Panc1 (cell line): ENCODE data around the gene COG2. TPM values are rescaled to one million over a fixed set of nuclear protein-coding genes. Genes with fewer than 3 reads are reported as not detected.

Experiments used
- ATAC-seq: fragments of 200-7000 bp; cut with Tn5 transposase; 2 replicates; pipeline ENCODE4 v1.9.1; 2020; ENCODE audit warnings: mild to moderate bottlenecking, moderate library complexity
- BruUV-seq: library from RNA; stranded (reverse); fragments of 400-500 nt; replicated peaks from 2 replicates; lab custom pipeline; 2021; lab: Mats Ljungman, UMichigan
- CTCF ChIA-PET: fragments of 300-600 bp; sonication (Branson Sonifier 250); formaldehyde crosslinking; loops from one replicate; lab custom pipeline; 2022; ENCODE audit warnings: antibody characterized with exemption; lab: Charles Lee
- POLR2A ChIA-PET: fragments of 300-600 bp; sonication (Branson Sonifier 250); formaldehyde crosslinking; loops from one replicate; lab custom pipeline; 2022; ENCODE audit warnings: antibody characterized with exemption; lab: Charles Lee
- DNase-seq: peaks from one replicate; pipeline ENCODE4 v3.0.0-alpha.2; 2010; ENCODE audit warnings: low read depth, low spot score
- H3K27ac ChIP-seq: 2 replicates; pipeline ENCODE4 v1.5.1; 2011; ENCODE audit warnings: mild to moderate bottlenecking, low read length, inconsistent platforms
- H3K27me3 ChIP-seq: fragments of 200-500 bp; sonication (Bioruptor generic); 2 replicates; pipeline ENCODE4 v1.6.0; 2014; ENCODE audit warnings: low read length, inconsistent platforms; ENCODE audit not compliant: control insufficient read depth, insufficient read depth
- H3K36me3 ChIP-seq: fragments of 200-500 bp; sonication (Bioruptor generic); 2 replicates; pipeline ENCODE4 v1.5.1; 2014; ENCODE audit warnings: inconsistent platforms, mild to moderate bottlenecking, low read length, moderate library complexity; ENCODE audit not compliant: control insufficient read depth, insufficient read depth
- H3K4me1 ChIP-seq: 2 replicates; pipeline ENCODE4 v1.5.1; 2011; ENCODE audit warnings: inconsistent platforms, mild to moderate bottlenecking, low read length, moderate library complexity; ENCODE audit not compliant: control insufficient read depth, insufficient read depth
- H3K4me3 ChIP-seq, 2 experiments: 2 replicates each; pipeline ENCODE4 v1.5.1; 2011 to 2012; ENCODE audit warnings: low read depth in 2 of 2, low read length in 2 of 2, mild to moderate bottlenecking in 2 of 2, inconsistent platforms in 1 of 2, moderate library complexity in 1 of 2
- H3K9me3 ChIP-seq: fragments of 200-500 bp; sonication (Bioruptor generic); 2 replicates; pipeline ENCODE4 v1.5.1; 2014; ENCODE audit warnings: low read depth, mild to moderate bottlenecking, inconsistent platforms, low read length, moderate library complexity; ENCODE audit not compliant: control insufficient read depth, insufficient read depth
- CTCF ChIP-seq: fragments of 450-650 bp; IDR thresholded peaks from 2 replicates; pipeline ENCODE4 v1.5.1; 2017; ENCODE audit warnings: mild to moderate bottlenecking
- POLR2AphosphoS5 ChIP-seq: IDR thresholded peaks from 2 replicates; pipeline ENCODE4 v1.6.1; 2012; ENCODE audit warnings: mild to moderate bottlenecking, low read depth, low read length, moderate library complexity
- SIN3A ChIP-seq: IDR thresholded peaks from 2 replicates; pipeline ENCODE4 v1.6.1; 2012; ENCODE audit warnings: low read depth, mild to moderate bottlenecking, low read length, moderate library complexity, borderline replicate concordance; ENCODE audit not compliant: insufficient read depth
- TCF7L2 ChIP-seq: IDR thresholded peaks from 2 replicates; pipeline ENCODE4 v1.6.1; 2011; ENCODE audit warnings: mild to moderate bottlenecking, low read depth, low read length, inconsistent platforms
- in situ Hi-C: cut with HindIII; loops from 2 replicates; pipeline ENCODE4 v1.10.0; 2016; ENCODE audit warnings: low sequenced_read_pairs, low pct_unique_long_range_greater_than_20kb
- intact Hi-C: fragments of 100-400 bp; cut with micrococcal nuclease; formaldehyde crosslinking; loops from one replicate; pipeline ENCODE4 v1.10.0; 2022; ENCODE audit not compliant: unreplicated experiment
- total RNA-seq: library from RNA; stranded (reverse); gene quantifications from one replicate; pipeline ENCODE4 v1.2.1, GENCODE V29; 2021; ENCODE audit not compliant: unreplicated experiment
- TF ChIP-seq, protein P1 (sequence below), 2 experiments: IDR thresholded peaks; 2 replicates each; pipeline ENCODE4 v1.6.1; 2011 to 2012; ENCODE audit warnings: low read depth in 2 of 2, control low read depth in 1 of 2, low read length in 1 of 2, mild to moderate bottlenecking in 1 of 2, moderate library complexity in 1 of 2; ENCODE audit not compliant: insufficient read depth in 1 of 2

COG2 gene
- total RNA-seq, 1 experiment from 2014 or later = 20.5 TPM

- in situ Hi-C loops (no loop called here), intact Hi-C loops (no loop called here)
- ATAC-seq = no peak
- Histone ChIP-seq H3K9me3 (no peaks in the 10 kb centered on the region), H3K4me3 (no peak overlapping the region), H3K27me3 (peaks cover 13% of the 10 kb centered on the region; the same call in 1 of the 2 replicates), H3K27ac (no peak overlapping the region), H3K4me1 (no peaks in the 10 kb centered on the region), H3K36me3 (no peaks in the 10 kb centered on the region)
- no TSS peak for BruUV-seq
- no peak for TF ChIP-seq SIN3A
- TF ChIP-seq, protein P1, sequence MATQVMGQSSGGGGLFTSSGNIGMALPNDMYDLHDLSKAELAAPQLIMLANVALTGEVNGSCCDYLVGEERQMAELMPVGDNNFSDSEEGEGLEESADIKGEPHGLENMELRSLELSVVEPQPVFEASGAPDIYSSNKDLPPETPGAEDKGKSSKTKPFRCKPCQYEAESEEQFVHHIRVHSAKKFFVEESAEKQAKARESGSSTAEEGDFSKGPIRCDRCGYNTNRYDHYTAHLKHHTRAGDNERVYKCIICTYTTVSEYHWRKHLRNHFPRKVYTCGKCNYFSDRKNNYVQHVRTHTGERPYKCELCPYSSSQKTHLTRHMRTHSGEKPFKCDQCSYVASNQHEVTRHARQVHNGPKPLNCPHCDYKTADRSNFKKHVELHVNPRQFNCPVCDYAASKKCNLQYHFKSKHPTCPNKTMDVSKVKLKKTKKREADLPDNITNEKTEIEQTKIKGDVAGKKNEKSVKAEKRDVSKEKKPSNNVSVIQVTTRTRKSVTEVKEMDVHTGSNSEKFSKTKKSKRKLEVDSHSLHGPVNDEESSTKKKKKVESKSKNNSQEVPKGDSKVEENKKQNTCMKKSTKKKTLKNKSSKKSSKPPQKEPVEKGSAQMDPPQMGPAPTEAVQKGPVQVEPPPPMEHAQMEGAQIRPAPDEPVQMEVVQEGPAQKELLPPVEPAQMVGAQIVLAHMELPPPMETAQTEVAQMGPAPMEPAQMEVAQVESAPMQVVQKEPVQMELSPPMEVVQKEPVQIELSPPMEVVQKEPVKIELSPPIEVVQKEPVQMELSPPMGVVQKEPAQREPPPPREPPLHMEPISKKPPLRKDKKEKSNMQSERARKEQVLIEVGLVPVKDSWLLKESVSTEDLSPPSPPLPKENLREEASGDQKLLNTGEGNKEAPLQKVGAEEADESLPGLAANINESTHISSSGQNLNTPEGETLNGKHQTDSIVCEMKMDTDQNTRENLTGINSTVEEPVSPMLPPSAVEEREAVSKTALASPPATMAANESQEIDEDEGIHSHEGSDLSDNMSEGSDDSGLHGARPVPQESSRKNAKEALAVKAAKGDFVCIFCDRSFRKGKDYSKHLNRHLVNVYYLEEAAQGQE (IDR thresholded peaks at IDR 0.05; ENCODE audit: insufficient read depth in 1 of 2, low read depth in 2 of 2, low read length in 1 of 2) = no peak
- no peak for TF ChIP-seq POLR2AphosphoS5
- TF ChIP-seq CTCF = no peak
- TF ChIP-seq TCF7L2 = no peak
- no peak for DNase-seq
- ChIA-PET POLR2A (no interaction called here), CTCF (no interaction called here)
These were observed 48.0 kb upstream of the COG2 start for GRCh38 chr1:230594214-230594773.

GRCh38 chr1:230595181-230595580 lies 47.1 kb upstream of the COG2 start:
- no peak overlapping the region for H3K4me3 ChIP-seq
- in situ Hi-C loops = no loop called here
- DNase-seq = no peak
- no TSS peak for BruUV-seq
- intact Hi-C loops = no loop called here
- TF ChIP-seq TCF7L2 (no peak), SIN3A (no peak), POLR2AphosphoS5 (no peak), CTCF (no peak)
- TF ChIP-seq, protein P1 (IDR thresholded peaks at IDR 0.05; ENCODE audit: insufficient read depth in 1 of 2, low read depth in 2 of 2, low read length in 1 of 2) = no peak
- H3K9me3 ChIP-seq = no peaks in the 10 kb centered on the region
- peaks cover 10% of the 10 kb centered on the region; the same call in 1 of the 2 replicates for H3K27me3 ChIP-seq
- POLR2A ChIA-PET = no interaction called here
- CTCF ChIA-PET = no interaction called here
- no peaks in the 10 kb centered on the region for H3K36me3 ChIP-seq
- ATAC-seq = no peak
- no peak overlapping the region for H3K27ac ChIP-seq
- no peaks in the 10 kb centered on the region for H3K4me1 ChIP-seq
